HepG2 (cell line): Measurements from ENCODE around the gene TFEB. TPM values are rescaled to one million over a fixed set of nuclear protein-coding genes. Genes with fewer than 3 reads are reported as not detected.

ENCODE experiments used
- ARID2 ChIP-seq: sonication (generic); formaldehyde crosslinking; IDR thresholded peaks from 2 replicates; pipeline ENCODE4 v1.8.1; 2022; ENCODE audit warnings: mild to moderate bottlenecking, missing genetic modification reagents, borderline replicate concordance
- ARNT2 ChIP-seq: sonication (generic); formaldehyde crosslinking; IDR thresholded peaks from 2 replicates; pipeline ENCODE4 v1.8.0; 2022; ENCODE audit warnings: mild to moderate bottlenecking, low read depth, missing genetic modification reagents, moderate library complexity
- CENPX ChIP-seq: sonication (generic); formaldehyde crosslinking; IDR thresholded peaks from 2 replicates; pipeline ENCODE4 v1.9.0; 2021; ENCODE audit warnings: mild to moderate bottlenecking, missing genetic modification reagents, moderate library complexity
- PHF8 ChIP-seq: sonication (generic); formaldehyde crosslinking; IDR thresholded peaks from 2 replicates; pipeline ENCODE4 v1.5.0; 2020; ENCODE audit warnings: missing genetic modification reagents
- RFXAP ChIP-seq: sonication (generic); formaldehyde crosslinking; IDR thresholded peaks from 2 replicates; pipeline ENCODE4 v1.4.0; 2020; ENCODE audit warnings: missing genetic modification reagents, borderline replicate concordance
- ZBTB20 ChIP-seq: sonication (generic); formaldehyde crosslinking; IDR thresholded peaks from 2 replicates; pipeline ENCODE4 v1.8.1; 2023; ENCODE audit warnings: missing genetic modification reagents, low read depth, mild to moderate bottlenecking, borderline replicate concordance
- ZBTB42 ChIP-seq: sonication (generic); formaldehyde crosslinking; IDR thresholded peaks from 2 replicates; pipeline ENCODE4 v1.5.0; 2020; ENCODE audit warnings: mild to moderate bottlenecking, missing genetic modification reagents
- ZFX ChIP-seq: sonication (generic); formaldehyde crosslinking; IDR thresholded peaks from 2 replicates; pipeline ENCODE4 v1.4.0; 2020; ENCODE audit warnings: mild to moderate bottlenecking, low read depth, missing genetic modification reagents, moderate library complexity
- ZNF317 ChIP-seq: sonication (generic); formaldehyde crosslinking; IDR thresholded peaks from 2 replicates; pipeline ENCODE4 v1.5.0; 2020; ENCODE audit warnings: mild to moderate bottlenecking, missing genetic modification reagents
- polyA plus RNA-seq, 8 experiments: library from polyadenylated mRNA; depleted of rRNA in 3 of 8; stranded (reverse) in 7 of 8; unstranded in 1 of 8; fragments of >200 nt; fragmentation: Illumina TruSeq in 4 of 8; extraction: Trizol in 4 of 8; gene quantifications; 2 replicates each; pipeline versions ENCODE4 v1.2.1 to v1.2.3, GENCODE V29; 2011 to 2016; ENCODE audit warnings: low read depth in 4 of 8, missing spikeins in 1 of 8, mixed read lengths in 1 of 8; ENCODE audit not compliant: insufficient read depth in 1 of 8
- total RNA-seq, 5 experiments: library from RNA; depleted of rRNA; stranded (reverse); fragments of >200 nt; fragmentation: Illumina TruSeq; extraction: Trizol; gene quantifications; 2 replicates each; pipeline ENCODE4 v1.2.3, GENCODE V29; 2016; ENCODE audit warnings: low read depth in 1 of 5
- TF ChIP-seq, protein P1 (sequence below): sonication (generic); formaldehyde crosslinking; IDR thresholded peaks from 2 replicates; pipeline ENCODE4 v1.4.0; 2020; ENCODE audit warnings: mild to moderate bottlenecking, missing genetic modification reagents, borderline replicate concordance

The TFEB gene
- total and polyA plus RNA-seq, 2 of the 13 experiments (the other 11 are each of a cell fraction or from before 2014, with no cell fraction given), result 13.3 to 18.7 TPM

DNA sequence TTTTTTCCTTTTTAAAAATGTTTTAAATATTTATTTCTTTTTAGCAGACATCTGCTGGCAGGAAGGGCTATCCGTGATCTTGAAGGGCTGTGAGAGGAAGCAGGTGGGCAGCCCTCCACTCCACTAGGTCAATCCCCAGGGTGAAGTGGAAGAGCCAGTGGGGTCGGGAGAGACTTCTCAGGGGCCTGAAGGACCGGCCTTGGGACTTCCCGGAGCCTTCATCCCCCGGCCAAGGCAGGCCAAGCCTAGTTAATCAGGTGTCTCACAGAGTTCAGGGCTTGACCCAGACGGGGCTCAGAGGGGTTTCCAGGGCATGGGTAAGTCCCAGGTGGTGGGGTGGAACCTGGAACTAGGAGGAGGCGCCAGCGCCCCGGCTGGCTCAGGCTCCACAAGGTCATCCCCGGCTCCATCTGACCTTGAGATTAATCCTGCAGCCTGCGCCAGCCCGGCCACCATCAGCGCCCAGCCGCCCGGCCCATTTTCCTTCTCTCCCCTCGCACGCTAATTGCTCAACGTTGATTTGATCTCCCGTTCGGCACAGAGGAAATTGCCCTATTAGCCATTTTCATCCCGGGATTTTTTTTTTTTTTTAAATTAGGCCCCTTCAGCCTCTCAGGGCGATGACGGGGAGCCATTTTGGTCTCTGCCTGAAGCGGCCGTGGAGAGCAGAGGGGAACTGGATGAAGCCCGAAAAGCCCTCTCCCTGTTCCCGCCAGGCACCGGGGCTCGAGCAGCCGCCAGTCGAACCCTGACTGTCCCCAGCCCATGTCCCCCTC, 52.7 kb downstream of the TFEB start (continued):
- TF ChIP-seq, protein P1, sequence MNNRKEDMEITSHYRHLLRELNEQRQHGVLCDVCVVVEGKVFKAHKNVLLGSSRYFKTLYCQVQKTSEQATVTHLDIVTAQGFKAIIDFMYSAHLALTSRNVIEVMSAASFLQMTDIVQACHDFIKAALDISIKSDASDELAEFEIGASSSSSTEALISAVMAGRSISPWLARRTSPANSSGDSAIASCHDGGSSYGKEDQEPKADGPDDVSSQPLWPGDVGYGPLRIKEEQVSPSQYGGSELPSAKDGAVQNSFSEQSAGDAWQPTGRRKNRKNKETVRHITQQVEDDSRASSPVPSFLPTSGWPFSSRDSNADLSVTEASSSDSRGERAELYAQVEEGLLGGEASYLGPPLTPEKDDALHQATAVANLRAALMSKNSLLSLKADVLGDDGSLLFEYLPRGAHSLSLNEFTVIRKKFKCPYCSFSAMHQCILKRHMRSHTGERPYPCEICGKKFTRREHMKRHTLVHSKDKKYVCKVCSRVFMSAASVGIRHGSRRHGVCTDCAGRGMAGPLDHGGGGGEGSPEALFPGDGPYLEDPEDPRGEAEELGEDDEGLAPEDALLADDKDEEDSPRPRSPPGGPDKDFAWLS (CRISPR knock-in tag), result no peak
- TF ChIP-seq PHF8 (peak; percentile 11; the same call in 1 of the 2 replicates), ARID2 (CRISPR knock-in tag) (no peak), RFXAP (CRISPR knock-in tag) (0 out of 2 replicates have a peak, but pooled peaks have one; percentile 4), ZBTB42 (CRISPR knock-in tag) (peak; percentile 22; the same call in 1 of the 2 replicates), ZBTB20 (CRISPR knock-in tag) (no peak), ZNF317 (CRISPR knock-in tag) (no peak), ARNT2 (CRISPR knock-in tag) (no peak), CENPX (CRISPR knock-in tag) (no peak), ZFX (no peak; the same call in 1 of the 2 replicates)
- TF ChIP-seq, all 625 proteins: peak for 11
